ENCODE data around the gene M1AP. TPM values are rescaled to one million over a fixed set of nuclear protein-coding genes. Genes with fewer than 3 reads are reported as not detected.

The M1AP gene
- total and polyA plus RNA-seq, 2 of the 4 experiments (the other 2 are of a cell fraction) = 0.03 TPM; not detected in 1

GRCh38 chr2:74516650-74517049, 131.5 kb downstream of the M1AP start:
- ChIA-PET CTCF (no interaction called here), POLR2A (ENCODE audit: unreplicated experiment) (no interaction called here)
- Histone ChIP-seq H4K20me1 (ENCODE audit: insufficient read depth, low read length) (0 out of 2 replicates have a peak, but pooled peaks cover 5% of the 10 kb centered on the region), H2BK15ac (ENCODE audit: low read depth, low read length) (no peak overlapping the region), H4K8ac (ENCODE audit: low read depth in 2 of 2, low read length in 2 of 2) (no peak overlapping the region), H3K9me3 (ENCODE audit: control insufficient read depth, insufficient read depth, low read length) (peaks cover 20% of the 10 kb centered on the region), H2BK5ac (ENCODE audit: low read depth, low read length, poor library complexity, severe bottlenecking) (no peak overlapping the region), H3K9me1 (ENCODE audit: insufficient read depth, low read length) (no peaks in the 10 kb centered on the region), H3K14ac (replicated peaks; ENCODE audit: low read depth, low read length) (no peak overlapping the region), H2AFZ (replicated peaks; ENCODE audit: low read length, poor library complexity) (no peak overlapping the region), H3K36me3 (ENCODE audit: control insufficient read depth, insufficient read depth, low read length) (no peaks in the 10 kb centered on the region), H3K79me1 (ENCODE audit: low read depth in 1 of 2, low read length in 2 of 2) (no peaks in the 10 kb centered on the region), H2AK5ac (ENCODE audit: low read depth, low read length) (no peak overlapping the region), H3K27me3 (ENCODE audit: control insufficient read depth, insufficient read depth, low read length) (peaks cover 87% of the 10 kb centered on the region), H3K4me1 (ENCODE audit: control insufficient read depth, insufficient read depth, low read length) (no peaks in the 10 kb centered on the region), H2AK9ac (replicated peaks; ENCODE audit: low read depth, low read length, poor library complexity) (no peak overlapping the region), H3K23ac (ENCODE audit: low read depth, low read length) (no peak overlapping the region), H4K5ac (ENCODE audit: low read depth, low read length) (no peak overlapping the region), H3K9ac (ENCODE audit: low read depth, low read length) (no peak overlapping the region), H3K4ac (ENCODE audit: low read depth, low read length) (no peak overlapping the region), H4K91ac (ENCODE audit: insufficient read depth, low read depth, low read length) (no peak overlapping the region), H3K27ac (ENCODE audit: insufficient read depth, low read length) (no peak overlapping the region), H3K4me2 (ENCODE audit: low read depth, low read length) (no peak overlapping the region), H3K18ac (ENCODE audit: low read depth, low read length) (no peak overlapping the region), H3K56ac (ENCODE audit: extremely low read depth, insufficient read depth, low read length) (no peak overlapping the region), H2BK20ac (ENCODE audit: low read depth, low read length) (no peak overlapping the region), H3K4me3 (ENCODE audit: insufficient read depth, low read depth, low read length) (no peak overlapping the region), H2BK120ac (ENCODE audit: low read depth, low read length) (no peak overlapping the region)
- TF ChIP-seq POLR2A (IDR thresholded peaks at IDR 0.05; ENCODE audit: low read depth, low read length) (no peak), MAFK (IDR thresholded peaks at IDR 0.05; ENCODE audit: low read depth, low read length) (no peak), MAZ (IDR thresholded peaks at IDR 0.05; ENCODE audit: borderline replicate concordance, low read depth, low read length) (no peak), NFE2L2 (IDR thresholded peaks at IDR 0.05; ENCODE audit: low read depth, low read length) (no peak), CHD1 (IDR thresholded peaks at IDR 0.05; ENCODE audit: low read depth, low read length) (no peak), RAD21 (IDR thresholded peaks at IDR 0.05; ENCODE audit: low read length) (no peak), CTCF (conservative IDR thresholded peaks at IDR 0.05; ENCODE audit: low read depth, low read length) (no peak), BHLHE40 (IDR thresholded peaks at IDR 0.05; ENCODE audit: low read depth, low read length) (no peak), CEBPB (IDR thresholded peaks at IDR 0.05; ENCODE audit: low read depth, low read length) (no peak)
- 93% methylated on average over 3 of the region's 13 CpGs; no CpG with 5 or more reads in 1 of the 2 experiments for WGBS, 2 experiments (ENCODE audit: extremely low coverage in 2 of 2, insufficient read length in 1 of 2)
- in situ Hi-C loops (cut with MboI; ENCODE audit: low sequenced_read_pairs) = no loop called here
- dilution Hi-C loops (cut with HindIII; ENCODE audit: low sequenced_read_pairs, unreplicated experiment) = no loop called here
- no peak for ATAC-seq (ENCODE audit: low read depth)
- no peak for DNase-seq
- intact Hi-C loops (cut with micrococcal nuclease) = no loop called here
- no TSS peak for BruUV-seq (replicated peaks)
